Measurements from ENCODE around the gene FAM3C. TPM values are rescaled to one million over a fixed set of nuclear protein-coding genes. Genes with fewer than 3 reads are reported as not detected.

FAM3C gene
- total RNA-seq, 1 donor from 2014 or later: 56.2 TPM

DNA sequence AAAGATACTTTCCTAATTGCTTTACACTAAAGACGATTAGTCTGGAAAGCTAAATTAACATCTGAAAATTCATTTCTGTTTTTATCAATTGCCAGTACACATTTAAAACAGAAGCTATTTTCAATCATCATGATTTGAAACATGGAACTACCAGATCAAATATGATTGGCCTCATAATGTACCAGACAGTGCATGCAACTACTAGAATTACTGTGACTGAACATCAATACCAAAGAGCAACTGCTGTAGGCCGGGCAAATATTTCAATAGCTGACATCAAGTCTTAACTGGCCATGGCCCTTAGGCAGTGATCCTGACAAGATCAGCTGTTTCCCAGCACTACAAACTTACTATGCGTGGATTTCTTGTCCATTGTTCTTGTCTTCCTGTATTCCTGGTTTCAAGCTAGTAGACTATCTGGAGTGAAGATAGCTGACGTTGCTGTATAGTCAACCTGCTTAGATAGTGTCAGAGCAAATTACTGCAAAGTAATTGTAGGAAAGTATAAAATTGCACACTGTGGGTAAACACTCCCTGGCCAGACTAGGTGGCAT is 89.0 kb downstream of the FAM3C start:
- ATAC-seq (no peak), DNase-seq (ENCODE audit: low spot score) (no peak)
- intact Hi-C loops (cut with DNase I): no loop called here

DNA sequence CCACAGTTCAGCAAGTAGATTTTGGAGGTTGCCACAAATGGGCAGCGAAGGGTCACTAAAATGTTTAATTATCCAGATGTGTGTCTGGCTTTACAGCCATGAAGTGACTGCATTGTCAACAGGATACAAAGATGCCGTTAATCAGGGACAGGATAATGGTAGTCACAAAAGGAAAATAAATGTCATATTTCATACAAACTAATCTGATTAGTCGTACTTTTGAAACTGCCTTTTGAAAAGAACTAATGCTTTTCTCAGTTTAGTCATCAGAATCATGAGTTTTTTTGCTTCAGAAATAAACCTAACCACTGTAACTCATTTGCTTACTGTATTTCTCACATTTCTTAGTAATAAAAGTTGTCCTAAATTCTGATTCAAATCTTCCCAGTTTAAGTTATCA is 89.5 kb downstream of the FAM3C start:
- DNase-seq (ENCODE audit: low spot score) (no peak), ATAC-seq (no peak)
- intact Hi-C loops (cut with DNase I): no loop called here

DNA sequence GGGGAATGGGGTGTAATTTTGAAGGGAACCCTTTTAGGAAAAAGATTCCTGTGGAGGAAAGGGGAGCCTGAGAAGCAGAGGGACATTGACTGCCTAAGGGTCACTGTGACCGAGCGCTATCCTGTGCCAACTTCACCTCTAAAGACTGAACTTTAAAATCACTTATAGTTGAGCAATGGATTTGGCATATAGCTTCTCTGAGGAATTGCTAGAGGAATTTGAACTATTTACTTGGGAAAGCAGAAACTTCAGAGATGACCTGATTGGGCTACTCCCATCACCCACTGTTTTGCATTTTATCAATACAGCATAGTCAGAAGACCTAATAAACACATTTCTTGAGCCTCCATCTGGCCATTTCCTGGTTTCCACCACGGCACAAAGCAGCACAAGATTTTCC is 91.0 kb downstream of the FAM3C start:
- ATAC-seq (no peak), DNase-seq (ENCODE audit: low spot score) (no peak)
- intact Hi-C loops (cut with DNase I): no loop called here

DNA sequence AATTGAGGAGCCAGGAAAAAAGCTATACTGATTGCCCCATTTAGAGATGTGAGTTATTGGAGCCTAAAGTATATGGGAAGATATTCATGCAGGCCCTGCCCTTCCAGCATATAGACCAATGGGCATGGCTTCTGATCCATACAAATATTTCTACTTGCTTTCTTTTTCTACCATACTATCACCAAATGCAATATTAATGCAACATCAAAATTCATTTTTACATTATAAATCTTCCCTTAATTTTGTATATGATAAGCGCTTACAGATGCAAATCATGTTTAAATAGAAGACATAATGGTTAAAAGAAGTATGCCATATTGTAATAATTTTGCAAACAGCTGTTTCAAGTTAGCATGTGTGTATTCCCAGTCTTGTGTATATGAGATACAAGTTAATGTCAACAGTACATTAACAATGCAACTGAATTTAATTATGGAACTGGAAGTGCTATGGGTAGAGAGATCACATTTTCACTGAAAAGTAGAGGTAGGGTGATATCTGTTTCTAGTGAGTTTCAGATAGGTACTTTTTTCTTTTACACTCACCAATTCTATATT is 91.9 kb downstream of the FAM3C start:
- DNase-seq (ENCODE audit: low spot score) (no peak), ATAC-seq (no peak)
- intact Hi-C loops (cut with DNase I): no loop called here

DNA sequence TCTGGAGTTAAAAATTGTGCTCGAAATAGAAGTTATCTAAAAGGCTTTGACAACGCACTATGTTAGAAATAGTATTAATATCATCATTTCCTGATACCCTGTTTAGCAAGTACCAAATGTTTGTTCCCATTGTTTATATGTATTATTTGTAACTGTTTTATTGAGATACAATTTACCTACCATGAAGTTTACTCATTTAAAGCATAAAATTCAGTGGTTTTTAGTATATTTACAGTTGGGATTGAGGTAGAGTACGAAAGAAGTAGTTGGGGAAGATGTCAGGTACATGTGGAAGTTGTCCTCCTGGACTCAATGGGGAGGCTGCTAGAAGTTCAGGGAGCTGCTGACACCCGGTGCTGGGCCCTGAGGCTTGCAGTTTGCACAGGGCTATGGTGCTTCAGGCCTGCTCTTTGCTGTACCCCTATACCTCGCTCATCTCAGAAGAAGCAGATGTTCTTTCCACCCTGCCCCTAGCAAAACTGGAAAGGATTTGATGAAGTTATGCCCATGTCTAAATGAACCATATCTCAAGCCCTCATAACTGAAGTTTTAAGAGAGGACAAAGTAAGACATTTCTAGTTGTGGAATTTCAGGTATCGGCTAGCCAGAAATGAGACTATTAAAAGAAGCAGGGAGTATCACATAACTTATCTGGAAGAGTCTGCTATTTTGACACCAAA is 92.5 kb downstream of the FAM3C start:
- ATAC-seq (no peak), DNase-seq (ENCODE audit: low spot score) (no peak)
- intact Hi-C loops (cut with DNase I): no loop called here

DNA sequence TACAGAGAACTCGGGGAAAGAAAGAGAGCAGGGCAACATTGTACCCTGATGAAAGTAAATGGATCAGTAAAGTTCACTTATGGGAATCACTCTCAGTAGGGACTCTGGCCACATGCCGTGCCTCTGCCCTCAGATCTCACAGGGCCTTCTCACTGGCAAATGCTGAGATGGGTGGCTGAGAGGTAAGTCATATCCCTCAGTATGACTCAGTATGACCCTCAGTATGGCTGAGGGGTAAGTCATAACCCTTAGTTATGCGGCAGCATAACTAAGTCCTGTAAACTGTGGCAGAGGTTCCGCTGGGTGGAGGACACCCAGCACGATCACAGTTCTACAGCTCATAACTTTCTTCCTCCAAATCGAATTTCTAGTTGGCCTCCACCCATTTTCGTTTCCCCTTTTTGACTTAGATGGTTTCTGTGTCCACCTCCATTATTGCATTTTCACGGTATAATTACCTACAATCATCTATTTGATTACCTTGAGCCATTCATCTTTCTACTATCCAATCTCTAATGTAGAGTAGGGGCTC is 93.8 kb downstream of the FAM3C start:
- intact Hi-C loops (cut with DNase I): no loop called here
- ATAC-seq: no peak
- no peak for DNase-seq (ENCODE audit: low spot score)

DNA sequence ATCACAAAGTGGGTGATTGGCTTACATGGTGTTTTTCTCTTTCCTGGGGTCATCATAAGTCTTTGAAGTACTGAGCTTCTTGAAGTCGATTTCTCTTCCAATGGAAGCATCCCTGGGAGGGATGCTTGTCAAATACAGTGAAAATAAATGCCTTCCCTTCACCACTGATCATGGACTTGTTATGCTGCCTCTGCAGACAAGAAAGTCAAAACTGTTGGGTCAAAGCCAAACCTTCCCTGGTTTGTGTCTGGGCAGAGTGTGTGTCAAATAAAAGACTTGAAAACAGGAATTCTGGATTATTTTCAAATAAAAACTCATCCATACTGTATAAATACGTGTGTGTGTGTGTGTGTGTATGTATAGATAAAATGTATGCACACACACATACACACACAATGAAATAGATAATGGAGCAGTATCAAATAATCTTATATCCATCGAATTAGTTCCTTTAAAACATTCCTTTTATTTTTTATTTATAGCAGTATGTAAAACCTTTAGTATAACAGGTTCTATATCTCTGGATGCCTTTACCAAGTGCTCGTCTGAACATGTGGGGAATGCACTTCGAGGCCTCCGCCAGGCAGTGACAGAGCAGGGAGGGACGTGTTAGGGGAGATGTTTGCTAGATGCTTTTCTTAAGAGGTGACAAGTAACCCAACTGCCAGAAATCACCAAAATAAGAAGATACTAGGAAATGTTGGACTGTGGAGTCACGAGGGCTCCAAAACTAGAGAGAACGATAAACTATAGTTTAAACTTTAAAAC is 94.5 kb downstream of the FAM3C start:
- no peak for ATAC-seq
- no peak for DNase-seq (ENCODE audit: low spot score)
- intact Hi-C loops (cut with DNase I): no loop called here

DNA sequence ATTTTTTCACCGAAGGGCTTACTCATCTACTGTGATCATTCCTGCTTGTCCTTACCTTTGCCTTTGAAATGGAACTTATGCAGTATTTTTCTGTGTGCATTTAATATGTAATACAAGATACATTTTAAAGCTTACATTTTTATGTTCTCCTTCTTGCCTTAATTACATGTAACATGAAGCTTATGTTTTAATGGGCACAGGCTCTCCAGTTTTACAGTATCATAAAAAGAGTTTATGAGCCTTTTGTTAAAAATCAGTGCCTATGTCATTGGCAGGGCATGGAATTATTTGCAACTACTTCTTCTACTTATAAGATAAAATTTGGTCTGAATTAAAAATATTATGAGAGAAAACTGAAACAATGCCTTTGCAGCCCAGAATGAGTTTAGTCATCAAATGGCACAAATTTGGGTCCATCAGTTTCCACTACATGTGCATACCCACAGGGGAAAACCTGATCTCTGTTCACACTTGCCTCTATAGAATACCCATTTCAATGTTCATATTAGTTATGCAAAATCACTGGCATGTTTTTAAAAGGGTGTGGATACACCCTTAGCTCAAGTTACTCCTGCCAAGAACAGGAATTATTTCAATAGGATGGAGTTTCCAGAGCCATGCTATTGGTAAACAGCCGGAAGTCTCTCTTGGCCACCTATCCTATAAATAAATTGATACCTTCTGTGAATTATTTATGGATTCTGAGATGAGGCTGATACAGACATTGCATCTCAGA is 95.3 kb downstream of the FAM3C start:
- intact Hi-C loops (cut with DNase I): no loop called here
- DNase-seq (ENCODE audit: low spot score) (no peak), ATAC-seq (no peak)

Other genes with a start within 250 kb of the FAM3C start
- gene WNT16, start 67.3 kb downstream of the FAM3C start, total RNA-seq: not detected

All from sciatic nerve (tissue), 2 donors.